HEK293 (cell line): ENCODE measurements around the gene MIF.

Experiments used
- CTCF ChIA-PET: fragments of 350-600 bp; formaldehyde crosslinking; extraction: SDS; loops from one replicate; lab custom pipeline; 2021; ENCODE audit warnings: antibody characterized with exemption; lab: Yijun Ruan, JAX
- POLR2A ChIA-PET: fragments of 300-600 bp; formaldehyde crosslinking; extraction: SDS; loops from one replicate; lab custom pipeline; 2020; ENCODE audit warnings: antibody characterized with exemption, inconsistent platforms; lab: Yijun Ruan, JAX
- H3K27ac ChIP-seq: fragments of 200-500 bp; sonication (Bioruptor generic); 2 replicates; pipeline ENCODE4 v1.5.1; 2014; ENCODE audit warnings: low read depth, low read length, control low read depth, inconsistent platforms; ENCODE audit errors: extremely low read depth
- H3K36me3 ChIP-seq, 2 experiments: fragments of 200-500 bp in 1 of 2; sonication (Bioruptor generic) in 1 of 2; 1 replicate in 1 of 2; 2 replicates in 1 of 2; pipeline ENCODE4 v1.5.1; 2014 to 2017; ENCODE audit warnings: inconsistent platforms in 2 of 2, low read length in 2 of 2; ENCODE audit not compliant: control insufficient read depth in 2 of 2, insufficient read depth in 1 of 2
- H3K4me1 ChIP-seq: fragments of 200-500 bp; sonication (Bioruptor generic); 2 replicates; pipeline ENCODE4 v1.5.1; 2014; ENCODE audit warnings: mild to moderate bottlenecking, low read length, inconsistent platforms; ENCODE audit not compliant: control insufficient read depth, insufficient read depth
- H3K4me3 ChIP-seq: 2 replicates; pipeline ENCODE4 v1.5.1; 2011; ENCODE audit warnings: low read depth, mild to moderate bottlenecking, control low read depth, low read length, moderate library complexity
- H3K9me3 ChIP-seq: fragments of 200-500 bp; sonication (Bioruptor generic); 2 replicates; pipeline ENCODE4 v1.5.1; 2014; ENCODE audit warnings: low read depth, low read length, inconsistent platforms; ENCODE audit not compliant: control insufficient read depth, insufficient read depth
- OSR2 ChIP-seq: fragments of 450-650 bp; formaldehyde crosslinking; IDR thresholded peaks from 2 replicates; pipeline ENCODE4 v1.5.1; 2016; ENCODE audit warnings: missing biosample characterization, missing genetic modification characterization
- REPIN1 ChIP-seq: fragments of 450-650 bp; formaldehyde crosslinking; IDR thresholded peaks from 2 replicates; pipeline ENCODE4 v1.5.1; 2017; ENCODE audit warnings: missing biosample characterization, missing genetic modification characterization, low read depth
- ZNF121 ChIP-seq: fragments of 450-650 bp; formaldehyde crosslinking; IDR thresholded peaks from 2 replicates; pipeline ENCODE4 v1.5.1; 2016; ENCODE audit warnings: missing biosample characterization, missing genetic modification characterization
- ZNF175 ChIP-seq: fragments of 450-650 bp; formaldehyde crosslinking; IDR thresholded peaks from 2 replicates; pipeline ENCODE4 v1.5.1; 2016; ENCODE audit warnings: missing biosample characterization, missing genetic modification characterization
- ZNF221 ChIP-seq: fragments of 450-650 bp; formaldehyde crosslinking; IDR thresholded peaks from 2 replicates; pipeline ENCODE4 v1.5.1; 2017; ENCODE audit warnings: missing biosample characterization, missing genetic modification characterization, borderline replicate concordance
- ZNF239 ChIP-seq: fragments of 450-650 bp; formaldehyde crosslinking; IDR thresholded peaks from 2 replicates; pipeline ENCODE4 v1.5.1; 2016; ENCODE audit warnings: missing biosample characterization, missing genetic modification characterization
- ZNF324 ChIP-seq: fragments of 450-650 bp; formaldehyde crosslinking; IDR thresholded peaks from 2 replicates; pipeline ENCODE4 v1.5.1; 2016; ENCODE audit warnings: missing biosample characterization, missing genetic modification characterization
- ZNF514 ChIP-seq: fragments of 450-650 bp; formaldehyde crosslinking; IDR thresholded peaks from 2 replicates; pipeline ENCODE4 v1.5.1; 2016; ENCODE audit warnings: missing biosample characterization, missing genetic modification characterization
- ZNF530 ChIP-seq: fragments of 450-650 bp; formaldehyde crosslinking; IDR thresholded peaks from 2 replicates; pipeline ENCODE4 v1.5.1; 2016; ENCODE audit warnings: low read depth, missing biosample characterization, missing genetic modification characterization
- ZNF621 ChIP-seq: fragments of 450-650 bp; formaldehyde crosslinking; IDR thresholded peaks from 2 replicates; pipeline ENCODE4 v1.5.1; 2017; ENCODE audit warnings: missing biosample characterization, missing genetic modification characterization
- ZNF629 ChIP-seq: fragments of 450-650 bp; formaldehyde crosslinking; IDR thresholded peaks from 2 replicates; pipeline ENCODE4 v1.5.1; 2017; ENCODE audit warnings: missing biosample characterization, missing genetic modification characterization
- ZNF664 ChIP-seq: fragments of 450-650 bp; formaldehyde crosslinking; IDR thresholded peaks from 2 replicates; pipeline ENCODE4 v1.5.1; 2016; ENCODE audit warnings: missing biosample characterization, missing genetic modification characterization
- ZNF707 ChIP-seq: fragments of 450-650 bp; formaldehyde crosslinking; IDR thresholded peaks from 2 replicates; pipeline ENCODE4 v1.5.1; 2016; ENCODE audit warnings: missing biosample characterization, missing genetic modification characterization
- ZNF830 ChIP-seq: fragments of 450-650 bp; IDR thresholded peaks from 2 replicates; pipeline ENCODE4 v1.5.0; 2018; ENCODE audit warnings: missing biosample characterization, missing genetic modification characterization, low read depth, mild to moderate bottlenecking, moderate library complexity
- ZNF837 ChIP-seq: fragments of 450-650 bp; formaldehyde crosslinking; IDR thresholded peaks from 2 replicates; pipeline ENCODE4 v1.5.1; 2016; ENCODE audit warnings: missing biosample characterization, missing genetic modification characterization
- TF ChIP-seq, protein P1 (sequence below): fragments of 450-650 bp; formaldehyde crosslinking; IDR thresholded peaks from 2 replicates; pipeline ENCODE4 v1.5.1; 2017; ENCODE audit warnings: missing biosample characterization, missing genetic modification characterization
- TF ChIP-seq, protein P2 (sequence below): fragments of 450-650 bp; formaldehyde crosslinking; IDR thresholded peaks from 2 replicates; pipeline ENCODE4 v1.5.1; 2016; ENCODE audit warnings: missing biosample characterization, missing genetic modification characterization, borderline replicate concordance
- TF ChIP-seq, protein P3 (sequence below): fragments of 450-650 bp; formaldehyde crosslinking; IDR thresholded peaks from 2 replicates; pipeline ENCODE4 v1.5.1; 2016; ENCODE audit warnings: missing biosample characterization, missing genetic modification characterization
- TF ChIP-seq, protein P4 (sequence below): fragments of 450-650 bp; formaldehyde crosslinking; IDR thresholded peaks from 2 replicates; pipeline ENCODE4 v1.5.1; 2016; ENCODE audit warnings: missing biosample characterization, missing genetic modification characterization
- TF ChIP-seq, protein P5 (sequence below): fragments of 450-650 bp; formaldehyde crosslinking; IDR thresholded peaks from 2 replicates; pipeline ENCODE4 v1.5.1; 2016; ENCODE audit warnings: missing biosample characterization, missing genetic modification characterization

The MIF gene

DNA sequence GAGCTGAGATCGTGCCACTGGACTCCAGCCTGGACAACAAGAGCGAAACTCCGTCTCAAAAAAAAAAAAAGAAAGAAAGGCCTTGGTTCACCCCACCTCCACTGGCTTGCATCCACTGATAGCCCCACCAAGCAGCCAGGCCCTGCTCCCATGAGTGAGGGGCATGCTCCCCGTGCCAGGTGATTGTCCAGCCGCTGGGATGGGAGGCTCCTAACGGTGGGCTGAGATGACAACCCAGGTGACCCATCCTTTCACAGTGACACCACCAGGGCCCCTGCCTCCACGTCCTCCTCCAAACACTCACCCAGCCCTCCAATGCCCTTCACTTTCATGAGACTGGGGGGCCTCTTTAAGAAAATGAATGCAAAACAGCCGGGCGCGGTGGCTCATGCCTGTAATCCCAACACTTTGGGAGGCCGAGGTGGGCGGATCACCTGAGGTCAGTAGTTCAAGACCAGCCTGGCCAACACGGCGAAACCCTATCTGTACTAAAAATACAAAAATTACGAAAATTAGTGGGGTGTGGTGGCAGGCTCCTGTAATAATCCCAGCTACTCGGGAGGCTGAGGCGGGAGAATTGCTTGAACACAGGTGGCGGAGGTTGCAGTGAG is 46.8 kb upstream of the MIF start:
- POLR2A ChIA-PET = interaction anchor here (0.6 to 1.4 kb wide), 2 partner anchors 10 to 11 kb away, joined by 3 to 8 read pairs; partner anchors contain the start of gene SLC2A11

DNA sequence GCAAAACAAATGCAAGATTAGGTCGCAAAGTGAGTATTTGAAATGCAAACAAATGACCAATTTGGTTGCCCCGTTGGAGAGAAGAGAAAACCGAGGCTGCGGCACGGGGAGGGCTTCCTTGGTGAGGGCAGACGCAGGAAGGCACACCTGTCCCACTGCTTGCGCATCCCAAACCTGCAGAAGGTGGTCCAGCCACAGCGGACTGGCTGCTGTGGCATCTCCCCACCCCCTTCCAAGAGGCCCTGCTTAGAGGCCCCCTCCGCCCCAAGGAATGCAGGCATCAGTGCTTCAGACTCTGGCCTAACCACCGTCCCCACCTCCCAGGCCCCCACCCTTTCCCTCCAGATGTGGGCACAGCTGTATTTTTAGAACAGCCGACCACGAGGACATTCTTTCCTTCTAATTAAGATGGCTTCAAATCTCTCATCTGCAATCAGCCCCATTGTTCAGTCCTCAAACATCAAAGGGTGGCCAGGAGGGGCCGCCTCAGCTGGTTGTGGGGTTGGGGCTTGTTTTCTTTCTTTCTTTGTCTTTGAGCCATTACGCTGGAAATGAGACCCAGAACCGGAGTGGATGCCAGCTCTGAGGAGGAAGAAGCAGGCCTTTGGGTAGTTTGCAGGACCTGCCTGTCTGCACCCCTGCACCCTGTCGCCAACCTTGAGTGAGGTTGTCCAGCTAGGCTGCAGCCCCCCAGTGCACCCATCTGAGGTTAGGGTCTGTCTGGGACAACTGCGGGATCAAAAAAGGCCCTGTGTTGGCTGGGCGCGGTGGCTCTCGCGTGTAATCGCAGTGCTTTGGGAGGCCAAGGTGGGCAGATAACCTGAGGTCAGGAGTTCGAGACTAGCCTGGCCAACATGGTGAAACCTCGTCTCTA is 46.0 kb upstream of the MIF start:
- Histone ChIP-seq H3K36me3 (no peaks in the 10 kb centered on the region), H3K4me1 (no peaks in the 10 kb centered on the region), H3K27ac (no peak overlapping the region), H3K4me3 (no peak overlapping the region), H3K9me3 (no peaks in the 10 kb centered on the region)
- CTCF ChIA-PET = interaction anchor here (0.6 to 5.1 kb wide), 8 partner anchors 13 to 309 kb away, joined by 3 to 24 read pairs (median 6); no protein-coding TSS in a partner anchor
- POLR2A ChIA-PET = interaction anchor here (1.4 kb wide), 1 partner anchor 9 kb away, joined by 8 read pairs; the partner anchor contains the start of gene SLC2A11
- TF ChIP-seq, protein P1, sequence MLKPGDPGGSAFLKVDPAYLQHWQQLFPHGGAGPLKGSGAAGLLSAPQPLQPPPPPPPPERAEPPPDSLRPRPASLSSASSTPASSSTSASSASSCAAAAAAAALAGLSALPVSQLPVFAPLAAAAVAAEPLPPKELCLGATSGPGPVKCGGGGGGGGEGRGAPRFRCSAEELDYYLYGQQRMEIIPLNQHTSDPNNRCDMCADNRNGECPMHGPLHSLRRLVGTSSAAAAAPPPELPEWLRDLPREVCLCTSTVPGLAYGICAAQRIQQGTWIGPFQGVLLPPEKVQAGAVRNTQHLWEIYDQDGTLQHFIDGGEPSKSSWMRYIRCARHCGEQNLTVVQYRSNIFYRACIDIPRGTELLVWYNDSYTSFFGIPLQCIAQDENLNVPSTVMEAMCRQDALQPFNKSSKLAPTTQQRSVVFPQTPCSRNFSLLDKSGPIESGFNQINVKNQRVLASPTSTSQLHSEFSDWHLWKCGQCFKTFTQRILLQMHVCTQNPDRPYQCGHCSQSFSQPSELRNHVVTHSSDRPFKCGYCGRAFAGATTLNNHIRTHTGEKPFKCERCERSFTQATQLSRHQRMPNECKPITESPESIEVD (tag by site-specific recombination) = no peak
- TF ChIP-seq ZNF664 (no peak), ZNF830 (tag by site-specific recombination) (no peak), ZNF621 (tag by site-specific recombination) (no peak), ZNF629 (tag by site-specific recombination) (no peak), ZNF530 (tag by site-specific recombination) (no peak), ZNF121 (tag by site-specific recombination) (no peak)
- TF ChIP-seq, protein P2, sequence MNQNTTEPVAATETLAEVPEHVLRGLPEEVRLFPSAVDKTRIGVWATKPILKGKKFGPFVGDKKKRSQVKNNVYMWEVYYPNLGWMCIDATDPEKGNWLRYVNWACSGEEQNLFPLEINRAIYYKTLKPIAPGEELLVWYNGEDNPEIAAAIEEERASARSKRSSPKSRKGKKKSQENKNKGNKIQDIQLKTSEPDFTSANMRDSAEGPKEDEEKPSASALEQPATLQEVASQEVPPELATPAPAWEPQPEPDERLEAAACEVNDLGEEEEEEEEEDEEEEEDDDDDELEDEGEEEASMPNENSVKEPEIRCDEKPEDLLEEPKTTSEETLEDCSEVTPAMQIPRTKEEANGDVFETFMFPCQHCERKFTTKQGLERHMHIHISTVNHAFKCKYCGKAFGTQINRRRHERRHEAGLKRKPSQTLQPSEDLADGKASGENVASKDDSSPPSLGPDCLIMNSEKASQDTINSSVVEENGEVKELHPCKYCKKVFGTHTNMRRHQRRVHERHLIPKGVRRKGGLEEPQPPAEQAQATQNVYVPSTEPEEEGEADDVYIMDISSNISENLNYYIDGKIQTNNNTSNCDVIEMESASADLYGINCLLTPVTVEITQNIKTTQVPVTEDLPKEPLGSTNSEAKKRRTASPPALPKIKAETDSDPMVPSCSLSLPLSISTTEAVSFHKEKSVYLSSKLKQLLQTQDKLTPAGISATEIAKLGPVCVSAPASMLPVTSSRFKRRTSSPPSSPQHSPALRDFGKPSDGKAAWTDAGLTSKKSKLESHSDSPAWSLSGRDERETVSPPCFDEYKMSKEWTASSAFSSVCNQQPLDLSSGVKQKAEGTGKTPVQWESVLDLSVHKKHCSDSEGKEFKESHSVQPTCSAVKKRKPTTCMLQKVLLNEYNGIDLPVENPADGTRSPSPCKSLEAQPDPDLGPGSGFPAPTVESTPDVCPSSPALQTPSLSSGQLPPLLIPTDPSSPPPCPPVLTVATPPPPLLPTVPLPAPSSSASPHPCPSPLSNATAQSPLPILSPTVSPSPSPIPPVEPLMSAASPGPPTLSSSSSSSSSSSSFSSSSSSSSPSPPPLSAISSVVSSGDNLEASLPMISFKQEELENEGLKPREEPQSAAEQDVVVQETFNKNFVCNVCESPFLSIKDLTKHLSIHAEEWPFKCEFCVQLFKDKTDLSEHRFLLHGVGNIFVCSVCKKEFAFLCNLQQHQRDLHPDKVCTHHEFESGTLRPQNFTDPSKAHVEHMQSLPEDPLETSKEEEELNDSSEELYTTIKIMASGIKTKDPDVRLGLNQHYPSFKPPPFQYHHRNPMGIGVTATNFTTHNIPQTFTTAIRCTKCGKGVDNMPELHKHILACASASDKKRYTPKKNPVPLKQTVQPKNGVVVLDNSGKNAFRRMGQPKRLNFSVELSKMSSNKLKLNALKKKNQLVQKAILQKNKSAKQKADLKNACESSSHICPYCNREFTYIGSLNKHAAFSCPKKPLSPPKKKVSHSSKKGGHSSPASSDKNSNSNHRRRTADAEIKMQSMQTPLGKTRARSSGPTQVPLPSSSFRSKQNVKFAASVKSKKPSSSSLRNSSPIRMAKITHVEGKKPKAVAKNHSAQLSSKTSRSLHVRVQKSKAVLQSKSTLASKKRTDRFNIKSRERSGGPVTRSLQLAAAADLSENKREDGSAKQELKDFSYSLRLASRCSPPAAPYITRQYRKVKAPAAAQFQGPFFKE = no peak

More for the DNA sequence above, 46.8 kb upstream of the MIF start:
- TF ChIP-seq REPIN1 = no peak
- no peak for TF ChIP-seq ZNF837 (tag by site-specific recombination)
- TF ChIP-seq, protein P3, sequence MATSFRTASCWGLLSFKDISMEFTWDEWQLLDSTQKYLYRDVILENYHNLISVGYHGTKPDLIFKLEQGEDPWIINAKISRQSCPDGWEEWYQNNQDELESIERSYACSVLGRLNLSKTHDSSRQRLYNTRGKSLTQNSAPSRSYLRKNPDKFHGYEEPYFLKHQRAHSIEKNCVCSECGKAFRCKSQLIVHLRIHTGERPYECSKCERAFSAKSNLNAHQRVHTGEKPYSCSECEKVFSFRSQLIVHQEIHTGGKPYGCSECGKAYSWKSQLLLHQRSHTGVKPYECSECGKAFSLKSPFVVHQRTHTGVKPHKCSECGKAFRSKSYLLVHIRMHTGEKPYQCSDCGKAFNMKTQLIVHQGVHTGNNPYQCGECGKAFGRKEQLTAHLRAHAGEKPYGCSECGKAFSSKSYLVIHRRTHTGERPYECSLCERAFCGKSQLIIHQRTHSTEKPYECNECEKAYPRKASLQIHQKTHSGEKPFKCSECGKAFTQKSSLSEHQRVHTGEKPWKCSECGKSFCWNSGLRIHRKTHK (tag by site-specific recombination) = no peak
- TF ChIP-seq ZNF514 (tag by site-specific recombination) = no peak
- no peak for TF ChIP-seq OSR2 (tag by site-specific recombination)
- TF ChIP-seq, protein P4, sequence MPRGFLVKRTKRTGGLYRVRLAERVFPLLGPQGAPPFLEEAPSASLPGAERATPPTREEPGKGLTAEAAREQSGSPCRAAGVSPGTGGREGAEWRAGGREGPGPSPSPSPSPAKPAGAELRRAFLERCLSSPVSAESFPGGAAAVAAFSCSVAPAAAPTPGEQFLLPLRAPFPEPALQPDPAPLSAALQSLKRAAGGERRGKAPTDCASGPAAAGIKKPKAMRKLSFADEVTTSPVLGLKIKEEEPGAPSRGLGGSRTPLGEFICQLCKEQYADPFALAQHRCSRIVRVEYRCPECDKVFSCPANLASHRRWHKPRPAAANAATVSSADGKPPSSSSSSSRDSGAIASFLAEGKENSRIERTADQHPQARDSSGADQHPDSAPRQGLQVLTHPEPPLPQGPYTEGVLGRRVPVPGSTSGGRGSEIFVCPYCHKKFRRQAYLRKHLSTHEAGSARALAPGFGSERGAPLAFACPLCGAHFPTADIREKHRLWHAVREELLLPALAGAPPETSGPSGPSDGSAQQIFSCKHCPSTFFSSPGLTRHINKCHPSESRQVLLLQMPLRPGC = no peak
- TF ChIP-seq ZNF175 (tag by site-specific recombination) = no peak
- no peak for TF ChIP-seq ZNF221 (tag by site-specific recombination)
- TF ChIP-seq ZNF324 (tag by site-specific recombination) = no peak
- TF ChIP-seq ZNF239 (tag by site-specific recombination) = no peak
- TF ChIP-seq, protein P5, sequence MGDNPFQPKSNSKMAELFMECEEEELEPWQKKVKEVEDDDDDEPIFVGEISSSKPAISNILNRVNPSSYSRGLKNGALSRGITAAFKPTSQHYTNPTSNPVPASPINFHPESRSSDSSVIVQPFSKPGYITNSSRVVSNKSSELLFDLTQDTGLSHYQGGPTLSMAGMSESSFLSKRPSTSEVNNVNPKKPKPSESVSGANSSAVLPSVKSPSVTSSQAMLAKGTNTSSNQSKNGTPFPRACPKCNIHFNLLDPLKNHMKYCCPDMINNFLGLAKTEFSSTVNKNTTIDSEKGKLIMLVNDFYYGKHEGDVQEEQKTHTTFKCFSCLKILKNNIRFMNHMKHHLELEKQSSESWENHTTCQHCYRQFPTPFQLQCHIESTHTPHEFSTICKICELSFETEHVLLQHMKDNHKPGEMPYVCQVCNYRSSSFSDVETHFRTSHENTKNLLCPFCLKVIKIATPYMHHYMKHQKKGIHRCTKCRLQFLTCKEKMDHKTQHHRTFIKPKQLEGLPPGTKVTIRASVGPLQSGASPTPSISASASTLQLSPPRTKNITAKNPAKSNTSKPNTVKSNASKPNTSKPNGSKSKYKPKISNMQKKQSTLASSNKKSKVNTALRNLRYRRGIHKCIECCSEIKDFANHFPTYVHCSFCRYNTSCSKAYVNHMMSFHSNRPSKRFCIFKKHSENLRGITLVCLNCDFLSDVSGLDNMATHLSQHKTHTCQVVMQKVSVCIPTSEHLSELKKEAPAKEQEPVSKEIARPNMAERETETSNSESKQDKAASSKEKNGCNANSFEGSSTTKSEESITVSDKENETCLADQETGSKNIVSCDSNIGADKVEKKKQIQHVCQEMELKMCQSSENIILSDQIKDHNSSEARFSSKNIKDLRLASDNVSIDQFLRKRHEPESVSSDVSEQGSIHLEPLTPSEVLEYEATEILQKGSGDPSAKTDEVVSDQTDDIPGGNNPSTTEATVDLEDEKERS (tag by site-specific recombination) = no peak
- TF ChIP-seq ZNF664 = no peak
- no peak for TF ChIP-seq ZNF707 (tag by site-specific recombination)
- no peaks in the 10 kb centered on the region for H3K4me1 ChIP-seq
- no peaks in the 10 kb centered on the region for H3K9me3 ChIP-seq
- H3K27ac ChIP-seq = no peak overlapping the region
- no peak overlapping the region for H3K4me3 ChIP-seq
- no peaks in the 10 kb centered on the region for H3K36me3 ChIP-seq
- CTCF ChIA-PET = interaction anchor here (0.6 to 1.3 kb wide), 3 partner anchors 58 to 130 kb away, joined by 3 read pairs; no protein-coding TSS in a partner anchor
